Suprapubic skin (tissue), 4 donors: ENCODE measurements around the gene KRTAP2-4.
"Not testable (repeated sequence)": the region's sequence is repeated elsewhere in the genome, so short reads cannot be mapped to it uniquely, and the experiment has no call there.

ENCODE experiments used
- CTCF ChIP-seq, 2 donors: fragments of 200-600 bp in 1 of 2; fragments of 450-650 bp in 1 of 2; sonication (generic) in 1 of 2; IDR thresholded peaks; one replicate each; pipeline ENCODE4 v1.5.1; 2016 to 2019; ENCODE audit warnings: antibody characterized with exemption in 2 of 2, mild to moderate bottlenecking in 1 of 2, moderate library complexity in 1 of 2
- POLR2A ChIP-seq, 2 donors: fragments of 450-650 bp; IDR thresholded peaks; one replicate each; pipeline ENCODE4 v1.6.1; 2017; ENCODE audit warnings: antibody characterized with exemption in 2 of 2, mild to moderate bottlenecking in 2 of 2, moderate library complexity in 2 of 2
- POLR2AphosphoS5 ChIP-seq, 3 donors: sonication (generic); formaldehyde crosslinking; IDR thresholded peaks; one replicate each; pipeline ENCODE4 v1.6.1; 2017; ENCODE audit warnings: antibody characterized with exemption in 3 of 3

GRCh38 chr17:41108728-41109386, 43.2 kb upstream of the KRTAP2-4 start:
- not testable (repeated sequence) for TF ChIP-seq CTCF, POLR2A, POLR2AphosphoS5 (IDR thresholded peaks at IDR 0.05)
